HepG2 (cell line): ENCODE measurements around the gene EBP. TPM values are rescaled to one million over a fixed set of nuclear protein-coding genes. Genes with fewer than 3 reads are reported as not detected.

ENCODE experiments used
- CHD2 ChIP-seq: IDR thresholded peaks from 2 replicates; pipeline ENCODE4 v1.6.1; 2011; ENCODE audit warnings: low read depth, low read length, improper control_type of control experiment
- MEIS2 ChIP-seq: sonication (generic); formaldehyde crosslinking; IDR thresholded peaks from 2 replicates; pipeline ENCODE4 v1.9.0; 2021; ENCODE audit warnings: mild to moderate bottlenecking, missing genetic modification reagents
- NFKBIZ ChIP-seq: IDR thresholded peaks from 2 replicates; pipeline ENCODE4 v1.6.1; 2018; ENCODE audit warnings: missing genetic modification reagents, missing compliant biosample characterization
- NFRKB ChIP-seq: fragments of 450-650 bp; IDR thresholded peaks from 2 replicates; pipeline ENCODE4 v1.6.1; 2017
- NONO ChIP-seq, 2 experiments: fragments of 450-650 bp in 1 of 2; sonication (generic) in 1 of 2; formaldehyde crosslinking in 1 of 2; IDR thresholded peaks in 1 of 2; conservative IDR thresholded peaks in 1 of 2; 2 replicates each; pipeline versions ENCODE4 v1.6.1 to v1.8.0; 2017 to 2022; ENCODE audit warnings: mild to moderate bottlenecking in 1 of 2, missing genetic modification reagents in 1 of 2, moderate library complexity in 1 of 2
- TBX3 ChIP-seq: fragments of 450-650 bp; IDR thresholded peaks from 2 replicates; pipeline ENCODE4 v1.6.1; 2017; ENCODE audit warnings: antibody characterized with exemption, mild to moderate bottlenecking, inconsistent platforms, borderline replicate concordance
- ZBTB38 ChIP-seq: sonication (generic); formaldehyde crosslinking; IDR thresholded peaks from 2 replicates; pipeline ENCODE4 v1.5.1; 2020; ENCODE audit warnings: mild to moderate bottlenecking, missing genetic modification reagents
- ZBTB7B ChIP-seq: sonication (generic); formaldehyde crosslinking; IDR thresholded peaks from 2 replicates; pipeline ENCODE4 v1.4.0; 2020; ENCODE audit warnings: missing genetic modification reagents
- ZNF264 ChIP-seq: sonication (generic); formaldehyde crosslinking; IDR thresholded peaks from 2 replicates; pipeline ENCODE4 v1.4.0; 2020; ENCODE audit warnings: missing genetic modification reagents
- ZNF468 ChIP-seq: sonication (generic); formaldehyde crosslinking; IDR thresholded peaks from 2 replicates; pipeline ENCODE4 v1.8.0; 2022; ENCODE audit warnings: mild to moderate bottlenecking, moderate library complexity, missing genetic modification reagents
- ZNF512B ChIP-seq: sonication (generic); formaldehyde crosslinking; IDR thresholded peaks from 2 replicates; pipeline ENCODE4 v1.5.1; 2020; ENCODE audit warnings: missing genetic modification reagents, mild to moderate bottlenecking, borderline replicate concordance
- ZNF615 ChIP-seq: sonication (generic); formaldehyde crosslinking; IDR thresholded peaks from 2 replicates; pipeline ENCODE4 v1.5.0; 2020; ENCODE audit warnings: mild to moderate bottlenecking, missing genetic modification reagents, borderline replicate concordance
- ZNF644 ChIP-seq: IDR thresholded peaks from 2 replicates; pipeline ENCODE4 v1.6.1; 2016; ENCODE audit warnings: low read depth
- ZSCAN29 ChIP-seq: sonication (generic); formaldehyde crosslinking; conservative IDR thresholded peaks from 2 replicates; pipeline ENCODE4 v1.4.0; 2020; ENCODE audit warnings: mild to moderate bottlenecking, missing genetic modification reagents
- polyA plus RNA-seq, 8 experiments: library from polyadenylated mRNA; depleted of rRNA in 3 of 8; stranded (reverse) in 7 of 8; unstranded in 1 of 8; fragments of >200 nt; fragmentation: Illumina TruSeq in 4 of 8; extraction: Trizol in 4 of 8; gene quantifications; 2 replicates each; pipeline versions ENCODE4 v1.2.1 to v1.2.3, GENCODE V29; 2011 to 2016; ENCODE audit warnings: low read depth in 4 of 8, missing spikeins in 1 of 8, mixed read lengths in 1 of 8; ENCODE audit not compliant: insufficient read depth in 1 of 8
- total RNA-seq, 5 experiments: library from RNA; depleted of rRNA; stranded (reverse); fragments of >200 nt; fragmentation: Illumina TruSeq; extraction: Trizol; gene quantifications; 2 replicates each; pipeline ENCODE4 v1.2.3, GENCODE V29; 2016; ENCODE audit warnings: low read depth in 1 of 5
- TF ChIP-seq, protein P1 (sequence below): sonication (generic); formaldehyde crosslinking; IDR thresholded peaks from 2 replicates; pipeline ENCODE4 v1.8.0; 2022; ENCODE audit warnings: missing genetic modification reagents, low read depth, mild to moderate bottlenecking, borderline replicate concordance
- TF ChIP-seq, protein P2 (sequence below): sonication (generic); formaldehyde crosslinking; conservative IDR thresholded peaks from 2 replicates; pipeline ENCODE4 v1.4.0; 2020; ENCODE audit warnings: missing genetic modification reagents
- TF ChIP-seq, protein P3 (sequence below): sonication (generic); formaldehyde crosslinking; IDR thresholded peaks from 2 replicates; pipeline ENCODE4 v1.4.0; 2020; ENCODE audit warnings: missing genetic modification reagents

EBP gene
- total and polyA plus RNA-seq, 2 of the 13 experiments (the other 11 are each of a cell fraction or from before 2014, with no cell fraction given) = 106 to 260 TPM

GRCh38 chrX:48475774-48476577, 45.6 kb upstream of the EBP start, which contains the start of gene FTSJ1 (continued):
- TF ChIP-seq NONO (IDR thresholded peaks at IDR 0.05) (no peak), NONO (CRISPR knock-in tag; conservative IDR thresholded peaks at IDR 0.05) (peak; percentile 52; the same call in 1 of the 2 replicates), ZNF468 (no peak), ZNF512B (CRISPR knock-in tag) (no peak), NFRKB (no peak), TBX3 (no peak), ZNF644 (CRISPR knock-in tag) (no peak), ZBTB38 (CRISPR knock-in tag) (0 out of 2 replicates have a peak, but pooled peaks have one; percentile 19), NFKBIZ (CRISPR knock-in tag) (no peak), ZNF264 (no peak), CHD2 (no peak), MEIS2 (0 out of 2 replicates have a peak, but pooled peaks have one; percentile 51), ZSCAN29 (CRISPR knock-in tag) (no peak), ZNF615 (no peak), ZBTB7B (CRISPR knock-in tag) (no peak)
- TF ChIP-seq, protein P1, sequence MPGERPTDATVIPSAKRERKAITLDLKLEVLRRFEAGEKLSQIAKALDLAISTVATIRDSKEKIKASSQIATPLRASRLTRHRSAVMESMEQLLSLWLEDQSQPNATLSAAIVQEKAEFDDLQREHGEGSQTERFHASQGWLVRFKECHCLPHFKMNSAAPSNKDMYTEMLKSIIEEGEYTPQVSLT (CRISPR knock-in tag) = no peak
- TF ChIP-seq, protein P2, sequence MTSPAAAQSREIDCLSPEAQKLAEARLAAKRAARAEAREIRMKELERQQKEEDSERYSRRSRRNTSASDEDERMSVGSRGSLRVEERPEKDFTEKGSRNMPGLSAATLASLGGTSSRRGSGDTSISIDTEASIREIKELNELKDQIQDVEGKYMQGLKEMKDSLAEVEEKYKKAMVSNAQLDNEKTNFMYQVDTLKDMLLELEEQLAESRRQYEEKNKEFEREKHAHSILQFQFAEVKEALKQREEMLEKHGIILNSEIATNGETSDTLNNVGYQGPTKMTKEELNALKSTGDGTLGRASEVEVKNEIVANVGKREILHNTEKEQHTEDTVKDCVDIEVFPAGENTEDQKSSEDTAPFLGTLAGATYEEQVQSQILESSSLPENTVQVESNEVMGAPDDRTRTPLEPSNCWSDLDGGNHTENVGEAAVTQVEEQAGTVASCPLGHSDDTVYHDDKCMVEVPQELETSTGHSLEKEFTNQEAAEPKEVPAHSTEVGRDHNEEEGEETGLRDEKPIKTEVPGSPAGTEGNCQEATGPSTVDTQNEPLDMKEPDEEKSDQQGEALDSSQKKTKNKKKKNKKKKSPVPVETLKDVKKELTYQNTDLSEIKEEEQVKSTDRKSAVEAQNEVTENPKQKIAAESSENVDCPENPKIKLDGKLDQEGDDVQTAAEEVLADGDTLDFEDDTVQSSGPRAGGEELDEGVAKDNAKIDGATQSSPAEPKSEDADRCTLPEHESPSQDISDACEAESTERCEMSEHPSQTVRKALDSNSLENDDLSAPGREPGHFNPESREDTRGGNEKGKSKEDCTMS (CRISPR knock-in tag) = no peak
- TF ChIP-seq, protein P3, sequence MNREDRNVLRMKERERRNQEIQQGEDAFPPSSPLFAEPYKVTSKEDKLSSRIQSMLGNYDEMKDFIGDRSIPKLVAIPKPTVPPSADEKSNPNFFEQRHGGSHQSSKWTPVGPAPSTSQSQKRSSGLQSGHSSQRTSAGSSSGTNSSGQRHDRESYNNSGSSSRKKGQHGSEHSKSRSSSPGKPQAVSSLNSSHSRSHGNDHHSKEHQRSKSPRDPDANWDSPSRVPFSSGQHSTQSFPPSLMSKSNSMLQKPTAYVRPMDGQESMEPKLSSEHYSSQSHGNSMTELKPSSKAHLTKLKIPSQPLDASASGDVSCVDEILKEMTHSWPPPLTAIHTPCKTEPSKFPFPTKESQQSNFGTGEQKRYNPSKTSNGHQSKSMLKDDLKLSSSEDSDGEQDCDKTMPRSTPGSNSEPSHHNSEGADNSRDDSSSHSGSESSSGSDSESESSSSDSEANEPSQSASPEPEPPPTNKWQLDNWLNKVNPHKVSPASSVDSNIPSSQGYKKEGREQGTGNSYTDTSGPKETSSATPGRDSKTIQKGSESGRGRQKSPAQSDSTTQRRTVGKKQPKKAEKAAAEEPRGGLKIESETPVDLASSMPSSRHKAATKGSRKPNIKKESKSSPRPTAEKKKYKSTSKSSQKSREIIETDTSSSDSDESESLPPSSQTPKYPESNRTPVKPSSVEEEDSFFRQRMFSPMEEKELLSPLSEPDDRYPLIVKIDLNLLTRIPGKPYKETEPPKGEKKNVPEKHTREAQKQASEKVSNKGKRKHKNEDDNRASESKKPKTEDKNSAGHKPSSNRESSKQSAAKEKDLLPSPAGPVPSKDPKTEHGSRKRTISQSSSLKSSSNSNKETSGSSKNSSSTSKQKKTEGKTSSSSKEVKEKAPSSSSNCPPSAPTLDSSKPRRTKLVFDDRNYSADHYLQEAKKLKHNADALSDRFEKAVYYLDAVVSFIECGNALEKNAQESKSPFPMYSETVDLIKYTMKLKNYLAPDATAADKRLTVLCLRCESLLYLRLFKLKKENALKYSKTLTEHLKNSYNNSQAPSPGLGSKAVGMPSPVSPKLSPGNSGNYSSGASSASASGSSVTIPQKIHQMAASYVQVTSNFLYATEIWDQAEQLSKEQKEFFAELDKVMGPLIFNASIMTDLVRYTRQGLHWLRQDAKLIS (CRISPR knock-in tag) = no peak
